Inferior parietal cortex (tissue), 1 donor: ENCODE data around the gene CMSS1.

Source experiments
- DNase-seq: peaks from one replicate; pipeline ENCODE4 v3.0.0-alpha.2; 2016; ENCODE audit errors: extremely low spot score

The CMSS1 gene

GRCh38 chr3:99933971-99934750 lies 116.5 kb downstream of the CMSS1 start:
- DNase-seq = no peak

- DNase-seq = no peak
Observed at GRCh38 chr3:99934975-99935797, 117.5 kb downstream of the CMSS1 start.

- DNase-seq = no peak
Observed at GRCh38 chr3:99938270-99938911, 120.7 kb downstream of the CMSS1 start.

GRCh38 chr3:99939876-99940275 lies 122.2 kb downstream of the CMSS1 start:
- DNase-seq = no peak

- DNase-seq = no peak
Observed at GRCh38 chr3:99940350-99940749, 122.7 kb downstream of the CMSS1 start.

- no peak for DNase-seq
Observed at GRCh38 chr3:99941211-99941610, 123.5 kb downstream of the CMSS1 start.

GRCh38 chr3:99943931-99944761 lies 126.5 kb downstream of the CMSS1 start:
- DNase-seq = no peak

- no peak for DNase-seq
Observed at GRCh38 chr3:99945328-99945995, 127.8 kb downstream of the CMSS1 start.

- no peak for DNase-seq
Observed at GRCh38 chr3:99947356-99947755, 129.7 kb downstream of the CMSS1 start.

GRCh38 chr3:99948467-99949089 lies 130.9 kb downstream of the CMSS1 start:
- no peak for DNase-seq

- DNase-seq = no peak
Observed at GRCh38 chr3:99949956-99950670, 132.5 kb downstream of the CMSS1 start.

- no peak for DNase-seq
Observed at GRCh38 chr3:99950921-99951320, 133.3 kb downstream of the CMSS1 start.

- no peak for DNase-seq
Observed at GRCh38 chr3:99951701-99952100, 134.0 kb downstream of the CMSS1 start.

- no peak for DNase-seq
Observed at GRCh38 chr3:99952306-99952705, 134.6 kb downstream of the CMSS1 start.

GRCh38 chr3:99953596-99953995 lies 135.9 kb downstream of the CMSS1 start:
- DNase-seq = no peak

GRCh38 chr3:99954914-99955644 lies 137.4 kb downstream of the CMSS1 start:
- no peak for DNase-seq

GRCh38 chr3:99955773-99956562 lies 138.3 kb downstream of the CMSS1 start:
- no peak for DNase-seq

- DNase-seq = no peak
Observed at GRCh38 chr3:99957151-99957796, 139.6 kb downstream of the CMSS1 start.
